Central memory CD8-positive, alpha-beta T cell (primary cell): ENCODE data around the gene CHST4.
"Not testable (repeated sequence)": the region's sequence is repeated elsewhere in the genome, so short reads cannot be mapped to it uniquely, and the experiment has no call there.

Source experiments
- ATAC-seq: fragments of 150-1000 bp; cut with Tn5 transposase; replicated peaks from 2 replicates; pipeline ENCODE4 v1.10.0; 2022; ENCODE audit warnings: mild to moderate bottlenecking, moderate FRiP score, moderate number of reproducible peaks; ENCODE audit not compliant: poor library complexity, severe bottlenecking; ENCODE audit errors: extremely low read depth
- DNase-seq, 2 donors: peaks; one replicate each; pipeline ENCODE4 v3.0.0; 2021; ENCODE audit warnings: low spot score in 2 of 2
- H3K27ac Mint-ChIP-seq: one replicate; pipeline ENCODE4 v1.8.0; 2022; ENCODE audit warnings: low read depth, mild to moderate bottlenecking, moderate library complexity, mixed read lengths
- H3K27me3 Mint-ChIP-seq: one replicate; pipeline ENCODE4 v1.8.0; 2022; ENCODE audit warnings: mixed read lengths
- H3K36me3 Mint-ChIP-seq: one replicate; pipeline ENCODE4 v1.8.0; 2022; ENCODE audit warnings: mild to moderate bottlenecking, moderate library complexity, mixed read lengths; ENCODE audit not compliant: insufficient read depth
- H3K4me1 Mint-ChIP-seq: one replicate; pipeline ENCODE4 v1.8.0; 2022; ENCODE audit warnings: mixed read lengths
- H3K4me3 Mint-ChIP-seq: one replicate; pipeline ENCODE4 v1.8.0; 2022; ENCODE audit warnings: mild to moderate bottlenecking, moderate library complexity, mixed read lengths
- H3K9me3 Mint-ChIP-seq: one replicate; pipeline ENCODE4 v1.8.0; 2022; ENCODE audit warnings: mixed read lengths

Gene CHST4

DNA sequence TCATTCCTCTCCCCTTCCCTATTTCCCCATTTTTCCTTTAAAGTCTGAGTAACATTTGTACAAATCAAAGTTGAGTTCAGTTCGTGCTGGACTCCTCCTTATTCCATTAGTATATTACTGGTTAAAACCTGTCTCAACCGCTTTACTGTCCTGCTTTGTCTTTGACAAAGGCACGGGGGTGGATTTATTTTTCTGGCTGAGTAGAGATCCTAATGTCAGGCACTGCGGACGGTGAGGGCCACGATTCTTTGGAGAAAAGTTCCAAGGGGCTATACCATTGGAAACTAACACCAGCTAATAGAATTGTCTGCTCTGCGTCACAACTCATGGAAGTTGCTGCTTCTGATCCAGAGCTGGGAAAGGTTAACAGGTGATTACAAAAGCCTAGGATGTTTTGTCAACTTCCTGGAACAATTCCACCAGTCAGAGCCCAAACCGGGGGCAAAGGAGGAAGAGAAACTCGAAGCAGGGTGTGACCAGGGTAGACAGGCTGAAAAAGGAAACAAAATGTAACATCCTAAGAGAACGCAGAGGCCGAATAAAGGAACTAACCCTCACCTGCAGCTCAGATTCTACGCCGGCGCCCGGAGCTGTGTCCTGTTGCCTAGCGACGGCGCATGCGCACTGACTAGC lies 38.2 kb downstream of the CHST4 start:
- ATAC-seq = no peak
- Mint-ChIP-seq H3K4me3 (peak overlapping the region; percentile 86), H3K27me3 (no peaks in the 10 kb centered on the region), H3K4me1 (peaks cover 21% of the 10 kb centered on the region), H3K36me3 (peaks cover 19% of the 10 kb centered on the region), H3K9me3 (no peaks in the 10 kb centered on the region), H3K27ac (peak overlapping the region; percentile 99)
- DNase-seq = no peak

DNA sequence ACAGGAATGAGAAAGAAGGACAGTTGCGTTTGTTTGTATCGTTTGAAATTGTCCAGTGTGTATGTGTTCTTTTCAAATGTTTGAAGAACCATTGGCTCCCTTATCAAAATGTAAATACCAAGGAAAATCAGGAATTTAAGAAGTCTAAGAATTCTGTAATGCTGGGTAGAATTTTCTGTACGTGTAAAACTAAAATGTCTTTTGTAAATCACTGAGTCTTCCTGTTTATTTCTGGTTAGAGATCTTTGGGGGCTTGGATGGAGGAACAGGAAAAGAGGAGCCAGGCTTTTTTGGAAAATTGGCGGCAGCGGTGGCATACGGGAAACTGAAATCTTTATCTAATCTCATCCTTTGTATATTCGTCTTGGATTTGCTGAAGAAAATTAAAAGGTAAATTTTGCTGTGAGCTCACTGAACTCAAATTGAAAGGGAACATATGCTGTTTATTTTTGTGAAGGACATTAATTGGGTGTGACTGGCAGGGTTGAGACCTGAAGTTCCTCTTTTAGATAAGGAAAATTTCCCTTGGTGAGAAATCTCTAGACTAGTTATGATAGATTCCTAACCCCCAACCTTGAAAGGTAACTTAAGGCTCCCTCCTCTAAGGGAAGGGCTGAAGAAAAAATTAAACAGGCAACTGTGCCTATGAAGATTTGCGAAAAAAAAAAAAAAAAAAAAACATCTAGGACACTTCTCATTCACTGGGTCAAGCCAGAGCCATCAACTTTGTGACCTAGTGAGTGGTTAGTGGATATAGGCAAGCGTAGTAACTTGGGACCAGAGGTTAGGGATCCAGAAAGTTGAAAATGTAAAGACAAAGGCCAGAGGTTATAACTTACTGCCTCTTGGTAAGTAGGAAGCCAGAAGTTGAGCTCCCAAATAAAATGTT lies 39.8 kb downstream of the CHST4 start:
- H3K27ac Mint-ChIP-seq = peak overlapping the region; percentile 99
- H3K4me3 Mint-ChIP-seq = peak overlapping the region; percentile 86
- no peak for ATAC-seq
- peaks cover 21% of the 10 kb centered on the region for H3K4me1 Mint-ChIP-seq
- peaks cover 12% of the 10 kb centered on the region for H3K27me3 Mint-ChIP-seq
- H3K9me3 Mint-ChIP-seq = no peaks in the 10 kb centered on the region
- no peak for DNase-seq
- H3K36me3 Mint-ChIP-seq = peaks cover 19% of the 10 kb centered on the region

DNA sequence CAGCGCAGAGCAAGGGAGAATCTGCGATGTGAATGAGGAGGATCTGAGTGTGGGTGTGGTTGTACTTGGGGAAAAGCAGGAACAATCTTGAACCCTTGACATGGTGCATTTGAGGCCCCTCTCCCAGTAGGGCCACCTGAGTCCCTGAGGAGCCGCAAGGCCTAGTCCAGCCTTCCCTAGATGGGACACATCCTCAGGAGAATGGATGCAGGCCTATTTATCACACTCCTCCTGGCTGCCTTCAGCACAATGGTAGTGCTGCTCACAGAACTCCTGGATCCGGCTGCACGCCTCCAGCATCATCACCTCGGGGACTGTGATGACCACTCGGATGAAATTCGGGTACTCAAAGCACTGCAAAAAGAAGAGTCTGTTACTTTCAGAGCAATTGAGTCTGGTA lies 41.7 kb downstream of the CHST4 start:
- Mint-ChIP-seq H3K9me3 (no peaks in the 10 kb centered on the region), H3K4me3 (no peak overlapping the region), H3K27me3 (peaks cover 14% of the 10 kb centered on the region), H3K4me1 (peaks cover 21% of the 10 kb centered on the region), H3K36me3 (peaks cover 19% of the 10 kb centered on the region), H3K27ac (no peak overlapping the region)
- ATAC-seq (no peak), DNase-seq (no peak)

DNA sequence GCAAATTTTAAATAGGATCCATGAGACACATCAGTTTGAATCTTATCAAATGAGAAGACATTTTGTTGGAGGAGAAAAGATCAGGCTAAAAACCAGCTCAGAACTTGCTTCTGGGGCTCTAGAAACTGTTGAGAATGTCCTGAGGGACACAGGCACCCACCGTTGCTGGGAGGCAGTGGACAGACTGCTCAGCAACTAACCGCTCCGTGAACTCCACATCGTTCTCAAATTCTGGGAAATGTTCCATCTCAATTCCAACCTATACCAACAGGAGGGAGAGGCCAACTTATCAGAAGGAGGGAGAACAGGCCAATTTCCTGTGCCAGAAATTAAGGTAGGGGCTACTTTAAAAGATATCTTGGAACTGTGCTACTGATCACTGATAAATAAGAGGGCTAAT lies 42.3 kb downstream of the CHST4 start:
- Mint-ChIP-seq H3K4me3 (no peak overlapping the region), H3K9me3 (no peaks in the 10 kb centered on the region), H3K4me1 (peaks cover 21% of the 10 kb centered on the region), H3K27ac (no peak overlapping the region), H3K27me3 (peaks cover 14% of the 10 kb centered on the region), H3K36me3 (peaks cover 17% of the 10 kb centered on the region)
- no peak for ATAC-seq
- DNase-seq = no peak

DNA sequence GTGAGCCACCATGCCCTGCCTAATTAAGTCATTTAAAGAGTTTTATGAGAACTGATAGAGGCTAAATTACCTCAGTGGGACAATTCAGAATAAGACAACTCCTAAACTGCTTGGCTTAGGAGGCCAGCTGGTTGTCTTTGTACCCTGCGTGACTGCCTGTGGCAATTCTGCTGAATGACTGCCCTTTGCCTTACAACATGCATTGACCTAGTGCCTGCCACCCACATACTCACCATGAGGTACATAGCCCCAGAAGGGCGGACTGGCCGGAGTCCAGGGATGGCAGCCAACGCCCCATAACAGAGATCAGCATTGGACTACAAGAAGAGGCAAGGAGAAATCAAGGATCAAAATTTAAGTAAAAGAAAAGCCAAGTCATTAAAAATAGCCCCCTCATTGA lies 43.4 kb downstream of the CHST4 start:
- DNase-seq (no peak), ATAC-seq (no peak)
- H3K27ac Mint-ChIP-seq = no peak overlapping the region
- H3K4me3 Mint-ChIP-seq = no peak overlapping the region
- H3K27me3 Mint-ChIP-seq = peaks cover 14% of the 10 kb centered on the region
- H3K9me3 Mint-ChIP-seq = no peaks in the 10 kb centered on the region
- H3K4me1 Mint-ChIP-seq = peaks cover 13% of the 10 kb centered on the region
- peaks cover 11% of the 10 kb centered on the region for H3K36me3 Mint-ChIP-seq

DNA sequence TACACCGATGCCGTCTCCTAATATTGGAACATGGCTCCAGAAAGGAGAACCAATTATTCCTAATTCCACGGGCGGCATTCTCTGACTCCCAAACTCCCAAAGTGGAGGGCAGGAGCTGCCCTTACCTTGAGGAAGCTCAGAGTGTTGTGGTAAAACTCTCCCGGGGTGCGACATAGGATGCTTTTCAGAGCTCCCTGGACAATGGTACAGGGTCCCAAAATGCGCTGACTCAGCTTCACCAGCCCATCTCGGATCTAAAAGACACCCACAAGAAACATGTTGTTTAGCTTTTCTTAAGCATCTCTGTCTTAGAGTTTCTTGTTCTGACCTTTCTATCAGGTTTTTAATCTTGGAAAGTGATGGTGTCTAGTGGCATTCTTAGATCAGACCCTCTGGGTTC lies 43.9 kb downstream of the CHST4 start:
- H3K27ac Mint-ChIP-seq = no peak overlapping the region
- H3K27me3 Mint-ChIP-seq = peaks cover 14% of the 10 kb centered on the region
- DNase-seq (no peak), ATAC-seq (no peak)
- H3K9me3 Mint-ChIP-seq = no peaks in the 10 kb centered on the region
- H3K36me3 Mint-ChIP-seq = peaks cover 6% of the 10 kb centered on the region
- peaks cover 9% of the 10 kb centered on the region for H3K4me1 Mint-ChIP-seq
- H3K4me3 Mint-ChIP-seq = no peak overlapping the region

DNA sequence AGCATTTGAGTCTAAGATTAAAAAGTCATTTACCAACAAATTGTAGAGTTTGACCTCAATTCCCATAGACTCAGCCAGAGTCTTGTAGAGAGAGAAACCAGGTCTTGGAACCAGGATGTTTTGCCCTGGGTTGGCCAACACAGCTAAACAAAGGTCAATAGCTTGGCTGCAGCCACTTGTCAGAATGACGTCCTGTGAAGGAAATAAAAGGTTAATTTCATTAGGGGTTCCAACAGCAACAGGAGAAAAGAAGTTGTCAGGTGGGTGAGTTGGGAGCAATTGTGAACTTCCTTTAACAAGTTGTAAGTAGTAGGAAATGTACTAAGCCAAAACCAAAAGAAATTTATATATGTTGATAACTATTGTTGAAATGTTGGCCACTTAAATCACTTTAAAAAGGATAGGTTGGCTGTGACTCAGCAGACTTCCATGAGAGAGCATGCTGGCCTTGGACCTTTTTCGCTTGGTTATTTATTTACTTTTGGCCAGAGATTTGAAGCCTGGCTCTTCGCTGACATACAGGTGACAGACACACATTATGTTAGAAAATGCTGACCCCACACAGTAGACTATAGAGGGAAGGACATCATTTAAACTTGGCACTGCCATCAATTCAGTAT lies 46.4 kb downstream of the CHST4 start:
- Mint-ChIP-seq H3K27me3 (peaks cover 39% of the 10 kb centered on the region), H3K4me1 (no peaks in the 10 kb centered on the region), H3K4me3 (no peak overlapping the region), H3K27ac (no peak overlapping the region), H3K36me3 (no peaks in the 10 kb centered on the region), H3K9me3 (no peaks in the 10 kb centered on the region)
- no peak for ATAC-seq
- DNase-seq = no peak

DNA sequence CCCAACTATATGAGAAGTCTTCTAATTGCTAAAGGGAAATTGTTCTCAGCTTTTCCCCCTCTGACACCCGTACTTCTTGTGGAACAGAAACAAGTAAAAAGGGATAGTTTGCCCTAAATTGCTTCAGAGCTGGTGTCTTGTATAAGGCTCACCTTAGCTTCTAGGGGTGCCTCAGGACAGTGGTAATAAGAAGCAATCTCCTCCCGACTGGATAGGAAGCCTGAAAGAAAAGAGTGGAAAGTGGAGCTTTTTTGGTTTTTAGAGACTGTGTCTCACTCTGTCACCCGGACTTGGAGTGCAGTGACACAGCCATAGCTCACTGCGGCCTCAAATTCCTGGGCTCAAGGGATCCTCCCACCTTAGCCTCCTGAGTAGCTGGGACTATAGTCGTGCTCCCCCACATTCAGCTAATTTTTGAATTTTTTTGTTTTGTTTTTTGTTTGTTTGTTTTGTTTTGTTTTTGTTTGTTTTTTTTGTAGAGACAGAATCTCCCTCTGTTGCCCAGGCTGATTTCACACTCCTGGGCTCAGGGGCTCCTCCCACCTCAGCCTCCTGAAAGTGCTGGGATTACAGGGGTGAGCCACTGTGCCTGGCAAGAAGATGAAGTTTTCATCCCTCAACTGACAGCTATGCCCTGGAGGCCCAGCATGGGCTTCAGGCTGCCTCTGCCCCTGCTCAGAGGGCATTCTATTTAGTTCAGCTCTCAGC lies 47.3 kb downstream of the CHST4 start:
- no peaks in the 10 kb centered on the region for H3K36me3 Mint-ChIP-seq
- H3K9me3 Mint-ChIP-seq = no peaks in the 10 kb centered on the region
- no peaks in the 10 kb centered on the region for H3K4me1 Mint-ChIP-seq
- peaks cover 43% of the 10 kb centered on the region for H3K27me3 Mint-ChIP-seq
- no peak overlapping the region for H3K27ac Mint-ChIP-seq
- no peak for DNase-seq
- H3K4me3 Mint-ChIP-seq = no peak overlapping the region
- ATAC-seq = no peak

DNA sequence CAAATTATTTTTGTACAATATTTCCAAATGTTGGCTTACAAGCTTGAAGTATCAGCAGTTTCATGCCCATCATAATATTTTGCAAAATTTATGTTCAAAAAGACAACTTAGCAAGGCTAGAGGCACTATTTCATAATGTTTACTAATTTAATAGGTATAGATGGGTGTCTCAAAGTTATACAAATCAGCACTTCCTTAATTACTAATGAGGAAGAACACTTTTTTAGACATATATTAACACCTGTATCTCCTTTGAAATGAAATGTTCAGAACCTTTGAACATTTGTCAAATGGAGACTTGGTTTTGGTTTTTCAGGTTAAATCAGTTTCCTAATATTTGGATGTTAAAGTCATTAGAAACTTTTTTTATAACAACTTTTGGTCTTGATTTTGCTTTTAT lies 48.5 kb downstream of the CHST4 start:
- H3K36me3 Mint-ChIP-seq = no peaks in the 10 kb centered on the region
- H3K27ac Mint-ChIP-seq = no peak overlapping the region
- H3K4me1 Mint-ChIP-seq = no peaks in the 10 kb centered on the region
- ATAC-seq = no peak
- H3K4me3 Mint-ChIP-seq = no peak overlapping the region
- no peak for DNase-seq
- no peaks in the 10 kb centered on the region for H3K9me3 Mint-ChIP-seq
- H3K27me3 Mint-ChIP-seq = peaks cover 43% of the 10 kb centered on the region

DNA sequence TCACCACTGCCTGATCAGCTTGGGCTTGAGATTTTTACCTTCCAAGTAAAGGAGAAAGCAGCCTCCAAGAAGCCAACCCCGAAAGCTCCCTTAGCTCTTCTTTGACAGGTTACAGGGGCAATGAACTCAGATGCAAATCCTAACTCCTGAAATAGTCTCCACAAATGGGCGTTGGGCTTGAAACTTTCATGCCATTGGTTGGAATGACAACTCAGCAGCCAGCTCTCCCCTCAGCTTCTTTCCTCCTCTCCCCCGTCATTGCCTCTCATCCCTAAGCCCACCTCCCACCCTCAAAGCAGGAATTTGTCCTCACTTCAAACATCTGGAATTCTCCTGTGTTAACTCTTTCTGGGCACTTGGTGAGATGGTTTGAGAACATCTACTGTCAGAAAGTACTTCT lies 50.7 kb downstream of the CHST4 start, which contains the start of gene TAT:
Gene TAT (minus strand): TSS at position 122 of the 400 bp plus-strand sequence. CDS start 677 bp downstream, outside the sequence.
- peaks cover 38% of the 10 kb centered on the region for H3K27me3 Mint-ChIP-seq
- H3K4me3 Mint-ChIP-seq = no peak within 1 kb of the TSS
- H3K4me1 Mint-ChIP-seq = no peaks in the 10 kb centered on the region
- H3K9me3 Mint-ChIP-seq = no peaks in the 10 kb centered on the region
- no peak within 1 kb of the TSS for H3K27ac Mint-ChIP-seq
- DNase-seq (no peak), ATAC-seq (no peak)
- no peaks in the 10 kb centered on the region for H3K36me3 Mint-ChIP-seq

DNA sequence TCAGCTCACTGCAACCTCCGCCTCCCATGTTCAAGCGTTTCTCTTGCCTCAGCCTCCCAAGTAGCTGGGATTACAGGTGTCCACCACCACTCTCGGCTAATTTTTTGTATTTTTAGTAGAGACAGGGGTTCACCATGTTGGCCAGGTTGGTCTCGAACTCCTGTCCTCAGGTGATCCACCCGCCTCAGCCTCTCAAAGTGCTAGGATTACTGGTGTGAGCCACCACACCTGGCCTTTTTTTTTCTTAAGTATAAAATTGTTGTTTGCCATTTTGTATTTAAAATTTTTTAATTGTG lies 56.3 kb downstream of the CHST4 start:
- not testable (repeated sequence) for H3K36me3 Mint-ChIP-seq, H3K9me3 Mint-ChIP-seq, ATAC-seq, H3K4me3 Mint-ChIP-seq, H3K4me1 Mint-ChIP-seq, H3K27ac Mint-ChIP-seq, DNase-seq
- peaks cover 47% of the 10 kb centered on the region for H3K27me3 Mint-ChIP-seq

DNA sequence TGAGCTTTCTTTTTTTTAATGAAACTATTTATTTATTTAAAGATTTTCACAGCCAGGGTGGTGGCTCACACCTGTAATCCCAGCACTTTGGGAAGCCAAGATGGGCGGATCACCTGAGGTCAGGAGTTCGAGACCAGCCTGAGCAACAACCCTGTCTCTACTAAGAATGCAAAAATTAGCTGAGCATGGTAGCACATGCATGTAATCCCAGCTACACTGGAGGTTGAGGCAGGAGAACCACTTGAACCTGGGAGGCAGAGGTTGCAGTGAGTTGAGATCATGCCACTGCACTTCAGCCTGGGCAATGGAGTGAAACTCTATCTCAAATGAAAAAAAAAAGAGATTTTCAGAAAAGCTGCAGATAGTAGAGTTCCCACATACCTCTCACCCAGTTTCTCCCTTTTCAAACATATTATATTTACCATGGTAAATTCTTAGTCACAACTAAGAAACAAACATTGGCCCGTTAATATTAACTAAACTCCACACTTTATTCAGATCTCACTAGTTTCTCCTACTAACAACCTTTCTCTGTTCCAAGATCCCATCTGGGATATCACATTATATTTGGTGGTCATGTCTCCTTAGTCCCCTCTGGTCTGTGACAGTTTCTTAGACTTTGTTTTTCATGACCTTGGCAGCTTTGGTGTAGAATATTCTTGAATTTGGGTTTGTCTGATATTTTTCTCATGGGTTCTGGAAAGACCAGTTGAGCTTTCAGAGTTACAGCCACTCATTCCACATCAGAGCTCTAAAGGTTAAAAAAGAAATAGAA lies 58.5 kb downstream of the CHST4 start:
- Mint-ChIP-seq H3K27me3 (peaks cover 55% of the 10 kb centered on the region), H3K27ac (no peak overlapping the region), H3K36me3 (no peaks in the 10 kb centered on the region), H3K4me1 (no peaks in the 10 kb centered on the region), H3K9me3 (no peaks in the 10 kb centered on the region), H3K4me3 (no peak overlapping the region)
- DNase-seq = no peak
- ATAC-seq = no peak
